Lower leg skin (tissue), 3 donors: ENCODE results near the gene XPR1.

Experiments used
- CTCF ChIP-seq, 3 donors: fragments of 450-650 bp; IDR thresholded peaks; one replicate each; pipeline ENCODE4 v1.5.1; 2016; ENCODE audit warnings: antibody characterized with exemption in 3 of 3, mild to moderate bottlenecking in 3 of 3, moderate library complexity in 2 of 3
- POLR2A ChIP-seq, 2 donors: fragments of 450-650 bp; IDR thresholded peaks; one replicate each; pipeline ENCODE4 v1.6.1; 2016 to 2017; ENCODE audit warnings: antibody characterized with exemption in 2 of 2, mild to moderate bottlenecking in 1 of 2, moderate library complexity in 1 of 2

- TF ChIP-seq POLR2A (IDR thresholded peaks at IDR 0.05) (no peak), CTCF (IDR thresholded peaks at IDR 0.05) (no peak)
Measured at GRCh38 chr1:180584869-180585268, 47.0 kb upstream of the XPR1 start.
